Transverse colon (tissue), 3 donors: ENCODE results near the gene AK6.

Source experiments
- EP300 ChIP-seq: sonication (generic); formaldehyde crosslinking; IDR thresholded peaks from one replicate; pipeline ENCODE4 v1.6.1; 2017; ENCODE audit warnings: antibody characterized with exemption, low read depth
- TF ChIP-seq, protein P1 (sequence below), 5 experiments: fragments of 200-600 bp in 3 of 5; fragments of 450-650 bp in 2 of 5; sonication (generic) in 3 of 5; IDR thresholded peaks; 1 replicate in 2 of 5; 2 replicates in 3 of 5; pipeline ENCODE4 v1.5.1; 2016 to 2017; ENCODE audit warnings: antibody characterized with exemption in 5 of 5, inconsistent platforms in 3 of 5, mild to moderate bottlenecking in 2 of 5, moderate library complexity in 1 of 5

DNA sequence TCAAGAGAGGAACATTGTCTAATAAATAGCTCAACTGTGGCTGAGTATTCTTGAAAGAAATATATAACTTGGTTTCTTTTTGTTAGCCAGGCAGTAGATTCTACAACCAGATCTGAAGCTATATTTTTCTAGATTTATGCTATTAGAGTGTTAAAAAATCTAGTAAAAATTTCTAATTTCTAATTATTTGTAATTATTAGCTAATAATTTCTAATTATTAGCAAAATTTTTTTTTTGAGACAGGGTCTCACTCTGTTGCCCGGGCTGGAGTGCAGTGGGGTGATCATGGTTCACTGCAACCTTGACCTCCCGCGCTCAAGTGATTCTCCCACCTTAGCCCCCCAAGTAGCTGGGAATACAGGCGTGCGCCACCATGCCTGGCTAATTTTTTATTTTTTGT, 3.1 kb upstream of the AK6 start:
- TF ChIP-seq, protein P1, sequence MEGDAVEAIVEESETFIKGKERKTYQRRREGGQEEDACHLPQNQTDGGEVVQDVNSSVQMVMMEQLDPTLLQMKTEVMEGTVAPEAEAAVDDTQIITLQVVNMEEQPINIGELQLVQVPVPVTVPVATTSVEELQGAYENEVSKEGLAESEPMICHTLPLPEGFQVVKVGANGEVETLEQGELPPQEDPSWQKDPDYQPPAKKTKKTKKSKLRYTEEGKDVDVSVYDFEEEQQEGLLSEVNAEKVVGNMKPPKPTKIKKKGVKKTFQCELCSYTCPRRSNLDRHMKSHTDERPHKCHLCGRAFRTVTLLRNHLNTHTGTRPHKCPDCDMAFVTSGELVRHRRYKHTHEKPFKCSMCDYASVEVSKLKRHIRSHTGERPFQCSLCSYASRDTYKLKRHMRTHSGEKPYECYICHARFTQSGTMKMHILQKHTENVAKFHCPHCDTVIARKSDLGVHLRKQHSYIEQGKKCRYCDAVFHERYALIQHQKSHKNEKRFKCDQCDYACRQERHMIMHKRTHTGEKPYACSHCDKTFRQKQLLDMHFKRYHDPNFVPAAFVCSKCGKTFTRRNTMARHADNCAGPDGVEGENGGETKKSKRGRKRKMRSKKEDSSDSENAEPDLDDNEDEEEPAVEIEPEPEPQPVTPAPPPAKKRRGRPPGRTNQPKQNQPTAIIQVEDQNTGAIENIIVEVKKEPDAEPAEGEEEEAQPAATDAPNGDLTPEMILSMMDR (IDR thresholded peaks at IDR 0.05), result no peak
- no peak for TF ChIP-seq EP300
